Right lobe of liver (tissue), 4 donors: ENCODE results near the gene LGALS7B.

Experiments
- POLR2A ChIP-seq: fragments of 450-650 bp; IDR thresholded peaks from one replicate; pipeline ENCODE4 v1.6.1; 2017; ENCODE audit warnings: antibody characterized with exemption, mild to moderate bottlenecking
- TF ChIP-seq, protein P1 (sequence below), 4 donors: fragments of 200-600 bp in 3 of 4; fragments of 450-650 bp in 1 of 4; IDR thresholded peaks; one replicate each; pipeline versions ENCODE4 v1.5.1 to v1.8.0; 2016 to 2022; ENCODE audit warnings: antibody characterized with exemption in 4 of 4, mild to moderate bottlenecking in 2 of 4
- donor health status: DM: no; HTN: no; CAD: no.
- donor health status: DM: no; HTN: no; CAD: no.
- donor health status: DM: no; HTN: yes; CAD: no.

DNA sequence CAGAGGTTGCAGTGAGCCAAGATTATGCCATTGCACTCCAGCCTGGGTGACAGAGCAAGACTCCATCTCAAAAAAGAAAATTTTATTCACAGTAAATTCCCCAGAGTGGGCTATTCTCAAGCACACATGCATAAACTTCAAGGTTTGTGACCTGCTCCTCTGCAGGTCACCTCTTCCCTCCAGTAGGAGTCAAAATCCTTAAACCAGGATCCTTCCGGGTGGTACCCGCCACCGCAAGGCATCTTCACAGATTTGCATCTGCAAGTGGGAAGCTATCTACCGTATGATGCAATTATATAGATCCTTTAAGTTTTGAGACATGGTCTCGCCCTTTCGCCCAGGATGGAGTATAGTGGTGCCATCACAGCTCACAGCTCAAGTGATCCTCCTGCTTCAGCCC lies 45.6 kb downstream of the LGALS7B start:
- TF ChIP-seq, protein P1, sequence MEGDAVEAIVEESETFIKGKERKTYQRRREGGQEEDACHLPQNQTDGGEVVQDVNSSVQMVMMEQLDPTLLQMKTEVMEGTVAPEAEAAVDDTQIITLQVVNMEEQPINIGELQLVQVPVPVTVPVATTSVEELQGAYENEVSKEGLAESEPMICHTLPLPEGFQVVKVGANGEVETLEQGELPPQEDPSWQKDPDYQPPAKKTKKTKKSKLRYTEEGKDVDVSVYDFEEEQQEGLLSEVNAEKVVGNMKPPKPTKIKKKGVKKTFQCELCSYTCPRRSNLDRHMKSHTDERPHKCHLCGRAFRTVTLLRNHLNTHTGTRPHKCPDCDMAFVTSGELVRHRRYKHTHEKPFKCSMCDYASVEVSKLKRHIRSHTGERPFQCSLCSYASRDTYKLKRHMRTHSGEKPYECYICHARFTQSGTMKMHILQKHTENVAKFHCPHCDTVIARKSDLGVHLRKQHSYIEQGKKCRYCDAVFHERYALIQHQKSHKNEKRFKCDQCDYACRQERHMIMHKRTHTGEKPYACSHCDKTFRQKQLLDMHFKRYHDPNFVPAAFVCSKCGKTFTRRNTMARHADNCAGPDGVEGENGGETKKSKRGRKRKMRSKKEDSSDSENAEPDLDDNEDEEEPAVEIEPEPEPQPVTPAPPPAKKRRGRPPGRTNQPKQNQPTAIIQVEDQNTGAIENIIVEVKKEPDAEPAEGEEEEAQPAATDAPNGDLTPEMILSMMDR (IDR thresholded peaks at IDR 0.05) = no peak
- no peak for TF ChIP-seq POLR2A
